AG04450 (cell line): ENCODE data around the gene PEPD. TPM values are rescaled to one million over a fixed set of nuclear protein-coding genes. Genes with fewer than 3 reads are reported as not detected.

Experiments used
- CTCF ChIA-PET: fragments of 300-600, 350-600 bp; formaldehyde crosslinking; extraction: SDS; loops from one replicate; lab custom pipeline; 2022; ENCODE audit warnings: antibody characterized with exemption, inconsistent platforms; lab: Charles Lee
- POLR2A ChIA-PET: fragments of 350-600 bp; formaldehyde crosslinking; extraction: SDS; loops from one replicate; lab custom pipeline; 2021; ENCODE audit warnings: antibody characterized with exemption, inconsistent platforms; lab: Yijun Ruan, JAX
- DNase-seq: peaks from one replicate; pipeline ENCODE4 v3.0.0-alpha.2; 2011; ENCODE audit warnings: low read depth, low spot score
- H3K27ac ChIP-seq: one replicate; pipeline ENCODE4 v1.5.1; 2012; ENCODE audit warnings: low read depth, low read length, control low read depth
- H3K27me3 ChIP-seq: one replicate; pipeline ENCODE4 v1.6.0; 2012; ENCODE audit warnings: low read length; ENCODE audit not compliant: control insufficient read depth, insufficient read depth
- H3K4me3 ChIP-seq: 2 replicates; pipeline ENCODE4 v1.5.1; 2011; ENCODE audit warnings: mild to moderate bottlenecking, low read depth, low read length, control low read depth
- H3K9me3 ChIP-seq: 2 replicates; pipeline ENCODE4 v1.5.1; 2012; ENCODE audit warnings: low read length; ENCODE audit not compliant: control insufficient read depth, insufficient read depth
- polyA plus RNA-seq: library from polyadenylated mRNA; depleted of rRNA; stranded (reverse); fragments of >200 nt; gene quantifications from 2 replicates; pipeline ENCODE4 v1.2.3, GENCODE V29; 2011
- TF ChIP-seq, protein P1 (sequence below): IDR thresholded peaks from 2 replicates; pipeline ENCODE4 v1.5.1; 2011; ENCODE audit warnings: low read depth, low read length, control low read depth, inconsistent platforms

PEPD gene
- polyA plus RNA-seq, 1 experiment = 67.1 TPM

DNA sequence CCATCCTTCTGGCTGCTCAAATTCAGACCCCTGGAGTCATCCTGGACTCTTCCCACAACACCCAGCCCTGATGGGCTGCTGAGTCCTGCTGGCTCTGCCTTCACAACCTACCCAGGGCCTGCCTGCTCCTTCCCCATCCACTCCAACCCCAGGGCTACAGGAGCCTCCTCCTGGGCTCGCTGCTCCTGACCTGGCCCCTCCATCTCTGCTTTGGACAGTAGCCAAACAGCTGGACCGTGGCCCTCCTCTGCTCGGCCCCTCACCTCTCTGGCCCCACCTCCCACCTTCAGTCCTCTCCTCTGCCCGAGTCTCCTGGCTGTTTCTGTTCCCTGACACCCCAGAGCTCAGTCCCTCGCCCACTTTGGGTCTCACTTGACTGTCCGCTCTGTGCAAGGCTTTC, 81.3 kb downstream of the PEPD start:
- Histone ChIP-seq H3K27me3 (no peaks in the 10 kb centered on the region), H3K4me3 (no peak overlapping the region), H3K27ac (no peak overlapping the region), H3K9me3 (no peaks in the 10 kb centered on the region; the same call in 1 of the 2 replicates)
- ChIA-PET CTCF (no interaction called here), POLR2A (no interaction called here)
- TF ChIP-seq, protein P1, sequence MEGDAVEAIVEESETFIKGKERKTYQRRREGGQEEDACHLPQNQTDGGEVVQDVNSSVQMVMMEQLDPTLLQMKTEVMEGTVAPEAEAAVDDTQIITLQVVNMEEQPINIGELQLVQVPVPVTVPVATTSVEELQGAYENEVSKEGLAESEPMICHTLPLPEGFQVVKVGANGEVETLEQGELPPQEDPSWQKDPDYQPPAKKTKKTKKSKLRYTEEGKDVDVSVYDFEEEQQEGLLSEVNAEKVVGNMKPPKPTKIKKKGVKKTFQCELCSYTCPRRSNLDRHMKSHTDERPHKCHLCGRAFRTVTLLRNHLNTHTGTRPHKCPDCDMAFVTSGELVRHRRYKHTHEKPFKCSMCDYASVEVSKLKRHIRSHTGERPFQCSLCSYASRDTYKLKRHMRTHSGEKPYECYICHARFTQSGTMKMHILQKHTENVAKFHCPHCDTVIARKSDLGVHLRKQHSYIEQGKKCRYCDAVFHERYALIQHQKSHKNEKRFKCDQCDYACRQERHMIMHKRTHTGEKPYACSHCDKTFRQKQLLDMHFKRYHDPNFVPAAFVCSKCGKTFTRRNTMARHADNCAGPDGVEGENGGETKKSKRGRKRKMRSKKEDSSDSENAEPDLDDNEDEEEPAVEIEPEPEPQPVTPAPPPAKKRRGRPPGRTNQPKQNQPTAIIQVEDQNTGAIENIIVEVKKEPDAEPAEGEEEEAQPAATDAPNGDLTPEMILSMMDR = no peak
- no peak for DNase-seq

DNA sequence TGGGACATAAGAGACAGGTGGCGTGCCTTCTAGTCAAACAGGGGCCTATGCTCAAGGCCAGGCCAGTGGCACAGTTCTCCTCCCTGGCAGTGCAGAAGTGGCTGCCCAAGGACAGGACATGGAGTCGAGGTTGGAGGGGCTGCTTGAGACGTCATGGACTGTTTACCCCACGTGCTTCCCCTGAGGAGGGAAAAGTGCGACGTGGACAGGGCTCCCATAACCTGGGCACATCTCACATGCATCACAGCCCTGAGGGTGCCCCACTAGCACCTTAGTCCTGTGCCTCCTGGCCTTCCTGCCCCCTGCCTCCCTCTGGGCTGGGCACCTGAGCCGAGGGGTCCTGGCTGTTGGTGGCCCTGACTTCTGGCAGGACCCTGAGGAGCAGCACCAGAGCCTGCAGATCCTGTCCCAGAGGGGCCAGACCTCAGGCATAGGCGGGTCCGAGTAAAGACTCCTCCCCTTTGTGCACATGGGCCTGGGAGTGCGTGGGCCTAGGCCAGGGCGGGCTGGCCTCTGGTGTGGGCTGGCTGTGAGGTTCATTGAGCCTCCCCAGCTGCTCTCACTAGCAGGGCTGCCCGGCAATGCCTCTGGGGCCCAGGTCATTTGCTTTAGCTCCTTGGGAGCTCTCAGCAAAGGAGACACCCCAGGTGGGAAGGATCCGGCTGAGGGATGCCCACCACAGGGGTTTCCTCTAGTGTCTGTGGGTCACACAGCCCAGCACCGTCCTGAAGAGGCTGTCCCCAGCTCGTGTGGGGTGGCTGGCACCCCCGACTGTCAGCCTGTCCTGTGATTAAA, 82.4 kb downstream of the PEPD start:
- Histone ChIP-seq H3K9me3 (no peaks in the 10 kb centered on the region; the same call in 1 of the 2 replicates), H3K4me3 (no peak overlapping the region), H3K27me3 (no peaks in the 10 kb centered on the region), H3K27ac (no peak overlapping the region)
- TF ChIP-seq, protein P1 = no peak
- DNase-seq = no peak
- ChIA-PET POLR2A (no interaction called here), CTCF (no interaction called here)

DNA sequence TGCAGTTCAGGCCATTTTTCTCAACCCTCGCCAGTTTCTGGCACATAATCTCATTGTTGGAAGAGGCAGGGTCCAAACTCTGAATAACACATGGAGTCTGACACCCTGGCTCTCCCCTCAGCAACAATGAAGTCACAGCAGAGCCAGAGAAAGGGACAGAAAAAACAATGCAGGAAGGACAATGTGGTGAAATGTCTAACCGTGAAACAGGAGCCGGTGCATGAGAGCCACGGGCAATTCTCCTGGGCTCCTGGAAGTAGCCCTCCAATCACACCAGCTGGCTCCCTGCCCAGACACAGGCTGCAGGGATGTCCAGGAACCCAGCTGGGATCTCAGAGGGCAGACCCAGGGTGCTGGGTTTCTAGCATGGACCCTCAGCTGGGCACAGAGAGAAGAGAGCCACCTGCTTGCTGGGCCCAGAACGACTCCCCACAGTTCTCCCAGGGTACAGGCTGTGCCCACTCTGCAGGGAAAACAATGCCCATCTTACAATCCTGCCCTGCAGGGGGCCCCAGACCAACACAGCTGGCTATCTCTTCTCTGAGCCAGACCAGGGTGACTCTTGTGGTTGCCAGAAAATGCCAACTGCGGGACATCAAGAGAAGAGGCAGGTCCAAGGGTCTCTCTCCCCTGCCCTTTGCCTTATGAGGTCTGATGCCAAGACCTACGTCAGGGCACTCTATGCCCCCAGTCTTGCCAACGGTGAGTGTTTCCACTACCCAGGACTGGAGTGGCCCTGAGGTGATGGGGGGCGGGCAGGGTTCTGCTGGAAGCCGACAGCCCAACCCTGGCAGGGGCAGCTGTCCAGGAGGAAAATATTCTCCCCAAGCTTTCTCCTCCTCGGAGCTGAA, 83.5 kb downstream of the PEPD start:
- DNase-seq = no peak
- ChIA-PET CTCF (no interaction called here), POLR2A (no interaction called here)
- H3K9me3 ChIP-seq = no peaks in the 10 kb centered on the region; the same call in 1 of the 2 replicates
- no peak overlapping the region for H3K27ac ChIP-seq
- TF ChIP-seq, protein P1 = no peak
- no peak overlapping the region for H3K4me3 ChIP-seq
- no peaks in the 10 kb centered on the region for H3K27me3 ChIP-seq

DNA sequence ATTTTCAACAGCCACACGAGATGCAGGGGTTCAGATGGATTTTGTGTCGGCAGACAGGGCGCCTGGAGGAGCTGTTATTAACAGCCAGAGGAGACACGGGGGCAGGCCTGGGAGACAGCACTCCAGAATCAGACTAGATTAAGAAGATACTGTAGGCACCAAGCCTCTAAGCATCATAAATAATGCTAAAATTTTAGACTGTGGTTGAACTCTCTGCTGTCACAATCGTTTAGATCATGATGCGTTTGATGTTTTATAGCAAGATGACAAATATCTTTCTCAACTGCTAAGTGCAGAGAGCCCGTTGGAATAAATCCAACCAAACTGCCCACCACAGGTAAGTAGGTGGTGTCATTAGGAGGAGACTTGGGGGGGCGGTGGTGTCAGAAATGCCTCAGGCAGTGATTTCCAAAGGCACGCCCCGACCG, 84.2 kb downstream of the PEPD start:
- H3K27me3 ChIP-seq = no peaks in the 10 kb centered on the region
- H3K4me3 ChIP-seq = no peak overlapping the region
- no peak overlapping the region for H3K27ac ChIP-seq
- no peaks in the 10 kb centered on the region; the same call in 1 of the 2 replicates for H3K9me3 ChIP-seq
- DNase-seq = no peak
- ChIA-PET POLR2A (no interaction called here), CTCF (no interaction called here)
- TF ChIP-seq, protein P1 = no peak
